Ammon's horn (tissue), 1 donor: ENCODE measurements around the gene OCLN.
"Not testable (repeated sequence)": the region's sequence is repeated elsewhere in the genome, so short reads cannot be mapped to it uniquely, and the experiment has no call there.

ENCODE experiments used
- DNase-seq: peaks from one replicate; pipeline ENCODE4 v3.0.0-alpha.2; 2016; ENCODE audit warnings: low spot score

OCLN gene

GRCh38 chr5:69528609-69529008 is 36.0 kb downstream of the OCLN start:
- no peak for DNase-seq

GRCh38 chr5:69530561-69531405 is 38.2 kb downstream of the OCLN start:
- DNase-seq: peak; percentile 2

GRCh38 chr5:69531406-69531801 is 38.8 kb downstream of the OCLN start:
- DNase-seq: peak; percentile 21

- not testable (repeated sequence) for DNase-seq
These were observed 45.3 kb downstream of the OCLN start for GRCh38 chr5:69537911-69538310.

GRCh38 chr5:69538735-69539134 is 46.1 kb downstream of the OCLN start:
- DNase-seq: not testable (repeated sequence)

GRCh38 chr5:69541347-69541746 is 48.8 kb downstream of the OCLN start:
- DNase-seq: not testable (repeated sequence)

- not testable (repeated sequence) for DNase-seq
These were observed 50.4 kb downstream of the OCLN start for GRCh38 chr5:69542838-69543618.

- DNase-seq: not testable (repeated sequence)
These were observed 52.0 kb downstream of the OCLN start for GRCh38 chr5:69544602-69545001.

- peak; percentile 55 for DNase-seq
These were observed 67.3 kb downstream of the OCLN start, which contains the start of gene GTF2H2C for GRCh38 chr5:69559908-69560330. GTF2H2C (plus strand) TSS chr5:69560191; CDS start chr5:69565133, 4,942 bp downstream.

- DNase-seq: not testable (repeated sequence)
These were observed 68.2 kb downstream of the OCLN start for GRCh38 chr5:69560587-69561431.

- DNase-seq: not testable (repeated sequence)
These were observed 73.6 kb downstream of the OCLN start for GRCh38 chr5:69566172-69566571.

- not testable (repeated sequence) for DNase-seq
These were observed 75.5 kb downstream of the OCLN start for GRCh38 chr5:69568072-69568471.

GRCh38 chr5:69583356-69583755 is 90.8 kb downstream of the OCLN start:
- not testable (repeated sequence) for DNase-seq

- not testable (repeated sequence) for DNase-seq
These were observed 103.7 kb downstream of the OCLN start for GRCh38 chr5:69596114-69596840.

GRCh38 chr5:69601947-69602346 is 109.4 kb downstream of the OCLN start:
- not testable (repeated sequence) for DNase-seq

- not testable (repeated sequence) for DNase-seq
These were observed 114.2 kb downstream of the OCLN start for GRCh38 chr5:69606839-69607238.
